HG02571 (cell line): ENCODE results near the gene ATRNL1.

ENCODE experiments used
- ATAC-seq: cut with Tn5 transposase; IDR thresholded peaks from one replicate; pipeline ENCODE4 v1.9.1; 2021; ENCODE audit warnings: mild to moderate bottlenecking, moderate library complexity; ENCODE audit not compliant: unreplicated experiment

Gene ATRNL1

GRCh38 chr10:115829521-115830205, 736.5 kb downstream of the ATRNL1 start:
- no peak for ATAC-seq

- no peak for ATAC-seq
Observed at GRCh38 chr10:115830265-115830970, 737.3 kb downstream of the ATRNL1 start.

DNA sequence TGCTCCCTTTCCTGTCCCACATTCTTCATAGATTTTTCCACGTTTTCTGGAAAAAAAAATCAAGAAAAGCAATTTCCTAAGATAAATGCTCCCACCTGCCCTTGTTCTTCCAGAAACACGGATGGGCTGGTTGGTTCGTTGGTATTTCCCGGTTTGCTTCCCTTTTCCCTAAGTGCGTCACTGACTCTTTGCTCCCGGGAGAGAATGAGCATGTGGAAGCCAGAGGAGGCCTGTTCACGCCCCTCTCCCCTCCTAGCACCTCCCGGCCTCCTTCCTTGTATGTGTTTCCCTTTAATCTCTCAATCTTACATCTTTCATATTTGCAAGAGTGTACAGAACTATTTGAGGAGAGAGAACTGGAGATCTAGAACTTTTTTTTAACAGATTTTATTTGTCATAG, 737.9 kb downstream of the ATRNL1 start:
- no peak for ATAC-seq

- no peak for ATAC-seq
Observed at GRCh38 chr10:115833119-115833518, 740.0 kb downstream of the ATRNL1 start.

GRCh38 chr10:115844591-115844990, 751.4 kb downstream of the ATRNL1 start:
- no peak for ATAC-seq

- no peak for ATAC-seq
Observed at GRCh38 chr10:115845921-115846320, 752.8 kb downstream of the ATRNL1 start.

DNA sequence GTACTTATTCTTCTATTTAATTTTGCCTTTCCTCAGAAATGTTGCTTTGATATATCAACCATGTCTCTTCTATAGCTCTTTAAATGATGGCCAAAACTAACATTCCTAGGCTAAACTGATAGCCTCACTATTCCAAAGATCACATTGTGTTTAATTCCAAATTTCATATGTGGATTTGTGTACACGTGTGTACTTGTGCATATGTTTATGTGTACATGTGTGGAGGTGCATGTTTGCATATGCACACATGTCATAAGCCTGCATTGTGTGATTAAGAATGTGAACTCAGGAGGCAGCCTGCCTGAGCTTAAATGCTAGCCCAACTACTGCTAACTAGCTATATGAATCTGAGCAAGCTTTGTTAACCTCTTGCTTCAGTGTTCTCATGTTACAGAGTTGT, 753.4 kb downstream of the ATRNL1 start:
- ATAC-seq = no peak

- no peak for ATAC-seq
Observed at GRCh38 chr10:115849197-115849596, 756.0 kb downstream of the ATRNL1 start.

- ATAC-seq = no peak
Observed at GRCh38 chr10:115850666-115851065, 757.5 kb downstream of the ATRNL1 start.

DNA sequence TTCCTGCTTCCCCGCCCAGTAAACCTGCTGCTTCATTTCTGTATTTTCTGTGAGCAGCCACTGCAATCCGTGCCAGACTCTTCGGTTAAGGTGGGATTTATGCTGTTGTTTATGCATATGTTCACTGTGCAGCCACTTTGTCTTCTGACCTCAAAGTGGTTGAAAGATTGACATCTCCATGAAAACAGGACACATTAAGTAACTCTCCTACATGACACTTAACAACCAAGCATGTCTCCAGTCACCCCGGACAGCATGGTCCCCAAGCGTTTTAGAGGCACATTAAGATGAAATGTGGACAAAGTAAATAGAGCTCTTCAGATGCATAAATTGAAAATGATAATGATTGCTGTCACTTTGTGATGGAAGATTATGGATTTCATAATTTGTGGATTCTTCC, 758.5 kb downstream of the ATRNL1 start:
- no peak for ATAC-seq

GRCh38 chr10:115854740-115855435, 761.7 kb downstream of the ATRNL1 start:
- ATAC-seq = no peak

DNA sequence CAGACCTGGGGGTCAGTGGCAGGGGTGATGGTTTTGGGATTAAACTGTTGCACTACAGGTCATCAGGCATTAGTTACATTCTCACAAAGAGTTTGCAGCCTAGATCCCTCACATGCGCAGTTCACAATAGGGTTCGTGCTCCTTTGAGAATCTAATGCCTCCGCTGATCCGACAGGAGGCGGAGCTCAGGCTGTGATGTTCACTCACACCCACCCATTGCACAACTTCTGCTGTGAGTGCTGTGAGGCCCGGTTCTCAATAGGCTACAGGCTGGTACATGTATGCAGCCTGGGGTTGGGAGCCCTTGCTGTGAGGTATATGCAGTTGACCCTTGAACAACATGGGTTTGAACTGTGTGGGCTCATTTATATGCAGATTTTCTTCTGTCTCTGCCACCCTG, 763.4 kb downstream of the ATRNL1 start:
- ATAC-seq = no peak

GRCh38 chr10:115857856-115858255, 764.7 kb downstream of the ATRNL1 start:
- ATAC-seq = no peak

- ATAC-seq = no peak
Observed at GRCh38 chr10:115860182-115861107, 767.3 kb downstream of the ATRNL1 start.

DNA sequence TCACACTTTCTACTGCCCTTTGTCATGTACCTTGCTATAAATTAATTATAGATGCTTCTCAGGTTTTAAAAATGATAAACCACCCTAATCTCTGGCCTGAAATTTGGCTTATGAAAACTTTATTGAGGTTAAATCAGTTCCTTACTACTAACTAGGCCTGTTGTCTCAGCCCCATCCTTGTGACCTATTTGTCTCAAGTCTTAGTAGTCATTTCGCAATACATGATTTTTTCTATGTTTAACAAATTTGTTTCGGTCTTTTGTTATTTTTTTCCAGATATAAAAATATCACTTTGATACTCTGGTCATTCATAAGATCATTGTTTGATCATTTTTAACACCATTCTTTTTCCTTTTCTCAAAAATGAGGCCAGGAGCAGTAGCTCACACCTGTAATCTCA, 768.3 kb downstream of the ATRNL1 start:
- ATAC-seq = no peak

DNA sequence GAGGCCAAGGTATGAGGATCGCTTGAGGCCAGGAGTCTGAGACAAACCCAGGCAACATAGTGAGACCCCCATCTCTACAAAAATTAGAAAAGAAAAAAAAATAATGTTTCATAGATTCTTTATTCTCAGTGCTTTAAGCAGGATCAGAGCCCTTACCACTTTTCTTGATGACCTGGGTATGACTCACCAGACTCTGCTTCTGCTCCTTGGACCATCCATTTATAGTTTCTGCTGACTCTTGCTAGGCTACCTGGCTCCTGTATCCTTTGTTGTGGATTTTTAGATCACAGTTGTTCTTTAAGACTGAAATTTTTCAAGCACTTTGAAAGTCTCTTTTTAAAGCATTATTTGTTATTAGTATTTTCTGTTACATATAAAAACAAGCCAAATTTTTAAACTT, 768.7 kb downstream of the ATRNL1 start:
- ATAC-seq = no peak

GRCh38 chr10:115866174-115866573, 773.0 kb downstream of the ATRNL1 start:
- ATAC-seq = no peak

DNA sequence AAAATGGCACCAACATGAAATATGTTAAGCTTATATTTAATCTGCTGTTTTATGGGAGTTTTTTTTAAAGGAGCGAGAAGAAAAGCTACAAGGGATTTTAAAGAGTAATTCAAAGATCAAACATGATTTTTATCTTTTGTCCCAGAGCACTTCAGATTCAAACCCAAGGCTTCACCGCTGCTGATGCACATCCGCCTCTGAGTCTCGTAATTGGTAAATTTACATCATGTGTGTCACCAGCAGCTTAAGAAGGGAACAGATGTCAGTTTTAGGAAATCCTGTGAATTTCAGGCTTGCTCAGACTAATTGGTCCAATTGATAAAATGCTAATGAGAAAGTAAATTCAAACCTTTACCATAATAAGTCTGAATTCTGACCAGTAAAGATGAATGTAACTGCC, 773.5 kb downstream of the ATRNL1 start:
- no peak for ATAC-seq

DNA sequence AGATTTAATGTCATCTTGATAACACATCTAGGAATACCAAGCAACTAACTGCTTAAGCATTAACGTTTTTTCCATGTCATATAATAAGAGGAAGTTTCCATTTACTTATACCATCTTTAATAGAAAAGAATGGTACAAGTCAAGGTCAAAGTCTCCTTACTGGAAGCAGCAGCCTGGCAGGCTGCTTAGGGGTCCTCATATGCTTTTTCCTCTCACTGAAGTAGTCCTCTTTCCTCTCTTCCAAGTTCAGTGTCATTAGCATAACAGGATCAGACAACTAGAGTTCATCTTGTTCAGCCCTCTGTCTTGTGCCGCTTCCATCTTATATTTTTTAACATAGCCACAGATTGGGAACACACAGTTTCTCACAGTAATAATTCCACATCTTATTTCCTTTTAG, 774.1 kb downstream of the ATRNL1 start:
- no peak for ATAC-seq

DNA sequence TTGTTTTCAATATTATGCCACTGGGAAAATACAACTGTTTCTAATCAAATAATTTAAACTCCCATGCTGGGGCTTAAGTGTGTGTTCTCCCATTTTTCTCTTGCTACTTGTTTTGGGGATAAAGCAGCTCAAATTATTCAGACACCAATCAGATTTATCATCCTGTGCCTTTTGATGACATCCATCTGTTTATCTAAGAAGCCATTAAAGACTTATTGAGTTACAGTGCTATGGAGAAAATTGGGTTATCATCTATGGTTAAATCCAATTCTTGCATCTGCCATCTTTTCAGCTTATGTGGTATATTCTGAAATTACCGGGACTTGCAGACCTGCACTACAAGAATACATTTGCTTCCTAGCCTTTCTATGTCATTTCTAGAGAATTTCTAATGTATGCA, 778.7 kb downstream of the ATRNL1 start:
- ATAC-seq = no peak

DNA sequence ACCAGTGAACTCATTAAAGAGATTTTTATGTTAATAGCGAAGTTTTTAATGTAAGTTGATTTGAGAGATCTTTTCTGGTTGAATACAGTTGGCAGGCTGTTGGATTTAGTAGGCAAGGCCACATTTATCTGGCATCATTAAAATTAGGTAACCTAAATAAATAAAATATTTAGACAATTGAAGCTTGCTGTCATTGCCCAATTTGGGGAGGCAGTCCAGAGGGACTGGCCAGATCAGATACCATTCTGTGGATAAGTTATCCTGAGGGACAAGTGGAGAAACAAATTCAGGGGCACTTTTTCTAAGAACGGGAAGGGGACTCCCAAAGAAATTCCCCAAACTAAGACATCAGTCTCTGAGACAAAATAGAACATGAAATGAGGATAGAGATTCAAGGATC, 782.0 kb downstream of the ATRNL1 start:
- no peak for ATAC-seq
